ENCODE data around the gene C1orf74. TPM values are rescaled to one million over a fixed set of nuclear protein-coding genes. Genes with fewer than 3 reads are reported as not detected.
A peak's percentile ranks its signal among the peaks of the same experiment; 100 is the strongest.

C1orf74 gene
- total RNA-seq, 1 experiment from 2014 or later = 4.6 TPM

GRCh38 chr1:209830722-209831121 is 46.4 kb upstream of the C1orf74 start:
- CTCF ChIA-PET = no interaction called here
- Mint-ChIP-seq H3K27ac (no peak overlapping the region), H3K9me3 (no peaks in the 10 kb centered on the region), H3K27me3 (ENCODE audit: low read depth) (no peaks in the 10 kb centered on the region), H3K4me1 (peaks cover 7% of the 10 kb centered on the region), H3K4me3 (no peak overlapping the region), H3K36me3 (peaks cover 41% of the 10 kb centered on the region)
- no peak for ATAC-seq
- POLR2A ChIA-PET = no interaction called here
- TF ChIP-seq ZNF317 (CRISPR knock-in tag; IDR thresholded peaks at IDR 0.05; ENCODE audit: borderline replicate concordance, low read depth) = no peak
- TF ChIP-seq E2F5 (CRISPR knock-in tag; IDR thresholded peaks at IDR 0.05) = no peak
- TF ChIP-seq ZNF532 (CRISPR knock-in tag; IDR thresholded peaks at IDR 0.05; ENCODE audit: borderline replicate concordance) = no peak
- no peak for TF ChIP-seq SOX15 (CRISPR knock-in tag; IDR thresholded peaks at IDR 0.05)
- no peak for TF ChIP-seq ESRRA (CRISPR knock-in tag; IDR thresholded peaks at IDR 0.05; ENCODE audit: borderline replicate concordance)
- no peak for TF ChIP-seq ZBTB21 (CRISPR knock-in tag; IDR thresholded peaks at IDR 0.05; ENCODE audit: borderline replicate concordance)
- no peak for TF ChIP-seq NFYB (CRISPR knock-in tag; conservative IDR thresholded peaks at IDR 0.05; ENCODE audit: low read depth)
- no peak for TF ChIP-seq NFE2L1 (CRISPR knock-in tag; IDR thresholded peaks at IDR 0.05)
- no peak for TF ChIP-seq MXD4 (CRISPR knock-in tag; IDR thresholded peaks at IDR 0.05; ENCODE audit: borderline replicate concordance)
- no peak for TF ChIP-seq USF1 (CRISPR knock-in tag; IDR thresholded peaks at IDR 0.05)
- no peak for TF ChIP-seq NFATC4 (CRISPR knock-in tag; IDR thresholded peaks at IDR 0.05)
- TF ChIP-seq KAT7 (CRISPR knock-in tag; IDR thresholded peaks at IDR 0.05; ENCODE audit: borderline replicate concordance) = no peak
- no peak for TF ChIP-seq PREB (CRISPR knock-in tag; IDR thresholded peaks at IDR 0.05; ENCODE audit: borderline replicate concordance)
- TF ChIP-seq ATF1 (CRISPR knock-in tag; IDR thresholded peaks at IDR 0.05) = no peak
- DNase-seq (ENCODE audit: low spot score) = no peak

- no peak for DNase-seq (ENCODE audit: low spot score)
- ATAC-seq = no peak
- Mint-ChIP-seq H3K27me3 (ENCODE audit: low read depth) (peaks cover under 1% of the 10 kb centered on the region; the same call in 1 of the 2 replicates), H3K9me3 (no peaks in the 10 kb centered on the region), H3K4me1 (peaks cover 7% of the 10 kb centered on the region), H3K36me3 (peaks cover 36% of the 10 kb centered on the region), H3K4me3 (peak overlapping the region; percentile 60), H3K27ac (no peak overlapping the region)
- ChIA-PET CTCF (no interaction called here), POLR2A (no interaction called here)
- TF ChIP-seq ZNF138 (CRISPR knock-in tag; conservative IDR thresholded peaks at IDR 0.05) (no peak), CTCF (IDR thresholded peaks at IDR 0.05) (no peak), NR3C1 (CRISPR knock-in tag; conservative IDR thresholded peaks at IDR 0.05; ENCODE audit: low read depth) (no peak), ZNF219 (CRISPR knock-in tag; IDR thresholded peaks at IDR 0.05; ENCODE audit: borderline replicate concordance) (no peak), CDX4 (CRISPR knock-in tag; IDR thresholded peaks at IDR 0.05; ENCODE audit: borderline replicate concordance) (no peak), NFATC4 (CRISPR knock-in tag; IDR thresholded peaks at IDR 0.05) (no peak), OVOL2 (CRISPR knock-in tag; IDR thresholded peaks at IDR 0.05; ENCODE audit: borderline replicate concordance) (no peak), SP1 (CRISPR knock-in tag; conservative IDR thresholded peaks at IDR 0.05) (no peak), IRF2 (CRISPR knock-in tag; IDR thresholded peaks at IDR 0.05; ENCODE audit: borderline replicate concordance, low read depth) (no peak), STAT6 (CRISPR knock-in tag; conservative IDR thresholded peaks at IDR 0.05; ENCODE audit: low read depth) (no peak), ZNF232 (CRISPR knock-in tag; IDR thresholded peaks at IDR 0.05) (no peak)
Measured at GRCh38 chr1:209829716-209830115, 45.4 kb upstream of the C1orf74 start.

All from WTC11 (cell line).